SK-N-SH (cell line): Measurements from ENCODE around the gene EPHA5. TPM values are rescaled to one million over a fixed set of nuclear protein-coding genes. Genes with fewer than 3 reads are reported as not detected.

Experiments
- CTCF ChIA-PET: fragments of 300-600, 350-600 bp; formaldehyde crosslinking; extraction: SDS; loops from one replicate; lab custom pipeline; 2021; lab: Yijun Ruan, JAX
- POLR2A ChIA-PET: fragments of 350-600 bp; sonication (Branson Sonifier 250); formaldehyde crosslinking; extraction: SDS; loops from one replicate; lab custom pipeline; 2020; ENCODE audit warnings: antibody characterized with exemption, inconsistent platforms; lab: Yijun Ruan, JAX
- DNase-seq: peaks from one replicate; pipeline ENCODE4 v3.0.0; 2012
- H2AFZ ChIP-seq: fragments of 200-600 bp; sonication (generic); 2 replicates; pipeline ENCODE4 v1.8.1; 2016; ENCODE audit warnings: antibody characterized with exemption, mild to moderate bottlenecking, low read depth
- H3F3A ChIP-seq: fragments of 200-600 bp; sonication (generic); replicated peaks from 2 replicates; pipeline ENCODE3; 2016; ENCODE audit warnings: antibody characterized with exemption, mild to moderate bottlenecking; ENCODE audit not compliant: insufficient read depth
- H3K27ac ChIP-seq, 2 experiments: fragments of 200-500 bp in 1 of 2; fragments of 200-600 bp in 1 of 2; sonication (Bioruptor generic) in 1 of 2; sonication (generic), shearing (Covaris generic) in 1 of 2; 2 replicates each; pipeline versions ENCODE4 v1.5.1 to v1.6.1; 2014 to 2016; ENCODE audit warnings: low read depth in 2 of 2, inconsistent platforms in 1 of 2, low read length in 1 of 2, mild to moderate bottlenecking in 1 of 2, mixed read lengths in 1 of 2
- H3K27me3 ChIP-seq: fragments of 200-600 bp; sonication (generic), shearing (Covaris generic); 2 replicates; pipeline ENCODE4 v1.6.1; 2016; ENCODE audit warnings: mixed run types; ENCODE audit not compliant: insufficient read depth
- H3K36me3 ChIP-seq, 2 experiments: fragments of 200-500 bp in 1 of 2; fragments of 200-600 bp in 1 of 2; sonication (Bioruptor generic) in 1 of 2; sonication (generic) in 1 of 2; replicated peaks in 1 of 2; 2 replicates each; pipeline versions ENCODE3 to v1.5.1; 2014 to 2016; ENCODE audit warnings: low read length in 1 of 2, mild to moderate bottlenecking in 1 of 2; ENCODE audit not compliant: insufficient read depth in 2 of 2, control insufficient read depth in 1 of 2
- H3K4me1 ChIP-seq, 2 experiments: fragments of 200-500 bp in 1 of 2; fragments of 200-600 bp in 1 of 2; sonication (Bioruptor generic) in 1 of 2; sonication (generic), shearing (Covaris generic) in 1 of 2; 2 replicates each; pipeline versions ENCODE4 v1.5.1 to v1.6.1; 2014 to 2016; ENCODE audit warnings: low read depth in 1 of 2, low read length in 1 of 2, mixed run types in 1 of 2; ENCODE audit not compliant: insufficient read depth in 2 of 2, control insufficient read depth in 1 of 2
- H3K4me2 ChIP-seq: fragments of 200-600 bp; sonication (generic), shearing (Covaris generic); 2 replicates; pipeline ENCODE4 v1.6.1; 2017; ENCODE audit warnings: mixed run types
- H3K4me3 ChIP-seq, 2 experiments: fragments of 200-500 bp in 1 of 2; fragments of 200-600 bp in 1 of 2; sonication (Bioruptor generic) in 1 of 2; sonication (generic), shearing (Covaris generic) in 1 of 2; 2 replicates each; pipeline versions ENCODE4 v1.5.1 to v1.8.1; 2014 to 2016; ENCODE audit warnings: low read depth in 2 of 2, inconsistent platforms in 1 of 2, low read length in 1 of 2, mild to moderate bottlenecking in 1 of 2, mixed read lengths in 1 of 2, moderate library complexity in 1 of 2
- H3K79me2 ChIP-seq: fragments of 200-600 bp; sonication (generic); 2 replicates; pipeline ENCODE4 v1.8.1; 2017; ENCODE audit warnings: mild to moderate bottlenecking; ENCODE audit not compliant: insufficient read depth
- H3K9ac ChIP-seq: fragments of 200-600 bp; sonication (generic); 2 replicates; pipeline ENCODE4 v1.6.1; 2017; ENCODE audit warnings: mixed run types
- H3K9me2 ChIP-seq: fragments of 200-600 bp; sonication (generic); 2 replicates; pipeline ENCODE4 v1.6.1; 2017; ENCODE audit warnings: mixed run types
- H3K9me3 ChIP-seq: fragments of 200-600 bp; sonication (generic); 2 replicates; pipeline ENCODE4 v1.6.1; 2017; ENCODE audit warnings: mixed run types, mild to moderate bottlenecking, moderate library complexity
- H4K20me1 ChIP-seq: fragments of 200-600 bp; sonication (generic); 2 replicates; pipeline ENCODE4 v1.6.1; 2017; ENCODE audit warnings: mild to moderate bottlenecking, mixed run types; ENCODE audit not compliant: insufficient read depth
- EZH2phosphoT487 ChIP-seq: fragments of 200-600 bp; sonication (generic); IDR thresholded peaks from 2 replicates; pipeline ENCODE4 v1.6.1; 2017; ENCODE audit warnings: low read depth, mixed run types, mild to moderate bottlenecking, antibody characterized with exemption, moderate library complexity, borderline replicate concordance
- FOXJ3 ChIP-seq: sonication (generic); formaldehyde crosslinking; IDR thresholded peaks from 2 replicates; pipeline ENCODE4 v1.5.1; 2020; ENCODE audit warnings: mild to moderate bottlenecking, missing genetic modification reagents
- FOXM1 ChIP-seq: IDR thresholded peaks from 2 replicates; pipeline ENCODE4 v1.4.0; 2012; ENCODE audit warnings: low read depth, mild to moderate bottlenecking
- GABPA ChIP-seq: IDR thresholded peaks from 2 replicates; pipeline ENCODE4 v1.4.0; 2012; ENCODE audit warnings: low read depth, mild to moderate bottlenecking
- GATA2 ChIP-seq: sonication (generic); formaldehyde crosslinking; IDR thresholded peaks from 2 replicates; pipeline ENCODE4 v1.5.0; 2020; ENCODE audit warnings: mild to moderate bottlenecking, missing genetic modification reagents
- IRF3 ChIP-seq: fragments of 150-350 bp; IDR thresholded peaks from 2 replicates; pipeline ENCODE4 v1.6.1; 2016; ENCODE audit warnings: mild to moderate bottlenecking, low read depth, low read length
- JUND ChIP-seq: IDR thresholded peaks from 2 replicates; pipeline ENCODE4 v1.4.0; 2012
- MAX ChIP-seq: IDR thresholded peaks from 2 replicates; pipeline ENCODE4 v1.4.0; 2012; ENCODE audit warnings: low read depth
- NFIC ChIP-seq: IDR thresholded peaks from 2 replicates; pipeline ENCODE4 v1.4.0; 2012; ENCODE audit warnings: borderline replicate concordance
- NRF1 ChIP-seq: IDR thresholded peaks from 2 replicates; pipeline ENCODE4 v1.6.1; 2012; ENCODE audit warnings: low read depth, mild to moderate bottlenecking, low read length
- PBX3 ChIP-seq: IDR thresholded peaks from 2 replicates; pipeline ENCODE4; 2012
- POLR2AphosphoS5 ChIP-seq: IDR thresholded peaks from 2 replicates; pipeline ENCODE4 v1.6.1; 2012; ENCODE audit warnings: low read depth, low read length
- RCOR1 ChIP-seq: fragments of 150-350 bp; IDR thresholded peaks from 2 replicates; pipeline ENCODE4 v1.6.1; 2017; ENCODE audit warnings: antibody characterized with exemption, low read length
- REST ChIP-seq: IDR thresholded peaks from 2 replicates; pipeline ENCODE4 v1.6.1; 2012; ENCODE audit warnings: mild to moderate bottlenecking, low read depth, low read length, moderate library complexity
- RXRA ChIP-seq: IDR thresholded peaks from 2 replicates; pipeline ENCODE4 v1.4.0; 2012; ENCODE audit warnings: low read depth, mild to moderate bottlenecking, borderline replicate concordance
- SMC3 ChIP-seq: IDR thresholded peaks from 2 replicates; pipeline ENCODE4 v1.6.1; 2012; ENCODE audit warnings: low read depth, low read length, improper control_type of control experiment
- TCF12 ChIP-seq: IDR thresholded peaks from 2 replicates; pipeline ENCODE4 v1.4.0; 2012
- USF1 ChIP-seq: IDR thresholded peaks from 2 replicates; pipeline ENCODE4 v1.4.0; 2012; ENCODE audit warnings: low read depth, borderline replicate concordance
- ZBTB33 ChIP-seq: IDR thresholded peaks from 2 replicates; pipeline ENCODE4 v1.4.0; 2012; ENCODE audit warnings: low read depth, borderline replicate concordance
- WGBS: methylation state at CpG from one replicate; pipeline ENCODE4 v1.1.6; 2017; ENCODE audit warnings: low lambda C conversion rate; 5-methylcytosine and 5-hydroxymethylcytosine counted together
- polyA plus RNA-seq, 3 experiments: library from polyadenylated mRNA; depleted of rRNA; stranded (reverse); fragments of >200 nt; gene quantifications; 2 replicates each; pipeline ENCODE4 v1.2.3, GENCODE V29; 2012

Gene EPHA5
- polyA plus RNA-seq, 1 of the 3 experiments (the other 2 are of a cell fraction): not detected

DNA sequence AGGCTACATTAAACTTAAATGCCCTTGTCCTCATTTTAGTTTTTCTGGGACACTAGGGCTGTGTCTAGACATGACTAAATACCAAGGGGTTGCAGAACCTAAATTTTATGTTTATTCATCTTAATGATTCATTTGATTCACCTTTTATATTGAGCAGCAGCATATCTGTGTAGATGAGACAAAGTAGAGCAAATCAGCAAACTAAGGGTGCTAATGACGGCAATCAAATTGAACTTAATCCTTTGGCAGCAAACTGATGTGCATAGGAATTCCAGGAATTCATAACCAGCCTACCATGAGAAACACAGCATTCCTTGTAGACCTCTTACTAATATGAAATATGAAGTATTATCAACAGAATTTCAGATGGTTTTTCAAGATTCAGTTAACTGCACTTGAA, 25.1 kb downstream of the EPHA5 start:
- H2AFZ ChIP-seq: no peak overlapping the region
- ChIA-PET POLR2A (no interaction called here), CTCF (no interaction called here)
- no peaks in the 10 kb centered on the region for H3K36me3 ChIP-seq
- no peaks in the 10 kb centered on the region for H3K79me2 ChIP-seq
- no peak overlapping the region for H3K4me3 ChIP-seq
- H3K4me1 ChIP-seq: no peaks in the 10 kb centered on the region
- WGBS: 25% methylated on average over 1 of the region's 1 CpG
- H3F3A ChIP-seq: no peaks in the 10 kb centered on the region
- DNase-seq: no peak
- H3K9me3 ChIP-seq: no peaks in the 10 kb centered on the region
- H3K9me2 ChIP-seq: no peaks in the 10 kb centered on the region
- H3K4me2 ChIP-seq: no peak overlapping the region
- TF ChIP-seq GABPA (no peak), FOXJ3 (CRISPR knock-in tag) (no peak), NRF1 (no peak), MAX (no peak)
- H3K9ac ChIP-seq: no peak overlapping the region
- H3K27ac ChIP-seq: no peak overlapping the region
- no peaks in the 10 kb centered on the region for H3K27me3 ChIP-seq
- H4K20me1 ChIP-seq: no peaks in the 10 kb centered on the region

DNA sequence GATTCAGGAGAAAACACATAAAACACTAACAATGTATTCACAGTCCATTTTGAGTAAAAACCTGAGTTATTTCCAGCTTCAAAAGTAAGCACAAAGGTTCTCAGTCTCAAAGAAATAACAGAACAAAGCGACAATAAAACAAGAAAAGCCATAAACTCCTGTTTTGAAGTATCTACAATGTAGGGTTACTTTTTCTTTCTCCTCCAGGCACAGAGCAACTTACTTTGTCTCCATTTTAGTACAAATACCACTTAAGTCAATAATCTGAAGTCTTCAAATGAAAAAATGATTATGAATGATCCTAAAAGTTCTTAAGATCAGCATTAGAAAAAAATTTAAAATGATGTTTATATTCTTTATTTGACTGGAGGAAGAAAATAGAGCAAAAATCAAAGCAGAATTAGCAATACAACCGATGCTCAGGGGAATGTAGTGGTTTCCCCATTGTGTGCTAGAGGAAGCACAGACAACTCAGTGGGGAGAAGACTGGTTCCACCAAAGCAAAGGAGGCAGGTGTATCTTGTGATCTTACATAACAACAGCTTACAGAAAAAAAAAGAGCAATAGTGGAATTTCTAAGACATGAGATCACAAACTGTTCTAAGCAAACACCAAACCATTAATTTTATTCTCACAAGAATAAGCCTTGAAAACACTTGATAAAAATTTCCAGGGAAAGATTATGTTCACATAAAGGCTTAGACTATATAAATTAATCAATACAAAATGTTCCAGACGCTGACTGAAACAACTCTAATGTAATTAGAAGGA, 35.1 kb downstream of the EPHA5 start:
- CTCF ChIA-PET: no interaction called here
- Histone ChIP-seq H3K27ac (no peak overlapping the region), H2AFZ (no peak overlapping the region)
- TF ChIP-seq RXRA: no peak
- TF ChIP-seq ZBTB33: no peak
- TF ChIP-seq GABPA: no peak
- no peak for TF ChIP-seq USF1
- no peak for TF ChIP-seq GATA2 (CRISPR knock-in tag)
- no peak for TF ChIP-seq JUND
- no peak for TF ChIP-seq EZH2phosphoT487
- TF ChIP-seq TCF12: no peak
- no peak for TF ChIP-seq REST
- TF ChIP-seq RCOR1: no peak
- no peak for TF ChIP-seq POLR2AphosphoS5
- TF ChIP-seq PBX3: no peak
- TF ChIP-seq FOXM1: no peak
- no peak for TF ChIP-seq NRF1
- no peak for TF ChIP-seq NFIC
- TF ChIP-seq SMC3: no peak
- no peak for TF ChIP-seq IRF3

More for the DNA sequence above, 35.1 kb downstream of the EPHA5 start:
- H4K20me1 ChIP-seq: no peaks in the 10 kb centered on the region
- no peaks in the 10 kb centered on the region for H3K4me1 ChIP-seq
- H3K9me2 ChIP-seq: no peaks in the 10 kb centered on the region
- DNase-seq: no peak
- no peaks in the 10 kb centered on the region for H3K27me3 ChIP-seq
- no peak overlapping the region for H3K9ac ChIP-seq
- no peak overlapping the region for H3K4me3 ChIP-seq
- WGBS: 3% methylated on average over 3 of the region's 3 CpGs
- no peaks in the 10 kb centered on the region for H3F3A ChIP-seq
- POLR2A ChIA-PET: no interaction called here
- H3K79me2 ChIP-seq: no peaks in the 10 kb centered on the region
- H3K36me3 ChIP-seq: no peaks in the 10 kb centered on the region
- H3K4me2 ChIP-seq: no peak overlapping the region
- no peaks in the 10 kb centered on the region for H3K9me3 ChIP-seq
